Mucosa of descending colon (tissue), 3 donors: ENCODE results near the gene ROBO1. TPM values are rescaled to one million over a fixed set of nuclear protein-coding genes. Genes with fewer than 3 reads are reported as not detected.

Source experiments
- ATAC-seq: fragments of 200-7000 bp; cut with Tn5 transposase; one replicate; pipeline ENCODE4 v1.9.1; 2020; ENCODE audit warnings: mild to moderate bottlenecking, moderate library complexity
- DNase-seq, 3 donors: peaks; one replicate each; pipeline ENCODE4 v3.0.0-alpha.2; 2020
- H3K36me3 ChIP-seq: fragments of 200-600 bp; one replicate; pipeline ENCODE4 v1.8.0; 2021; ENCODE audit warnings: low read depth, mild to moderate bottlenecking
- H3K4me1 ChIP-seq: fragments of 200-600 bp; one replicate; pipeline ENCODE4 v1.8.0; 2021; ENCODE audit warnings: low read depth, mild to moderate bottlenecking
- H3K4me3 ChIP-seq: fragments of 200-600 bp; one replicate; pipeline ENCODE4 v1.8.0; 2021; ENCODE audit warnings: mild to moderate bottlenecking
- H3K9me3 ChIP-seq: fragments of 200-600 bp; one replicate; pipeline ENCODE4 v1.8.0; 2021; ENCODE audit warnings: mild to moderate bottlenecking
- CTCF ChIP-seq: fragments of 200-600 bp; IDR thresholded peaks from one replicate; pipeline ENCODE4 v1.8.0; 2022; ENCODE audit warnings: antibody characterized with exemption, mild to moderate bottlenecking
- intact Hi-C, 2 donors: fragments of 100-400 bp; cut with DNase I in 1 of 2; cut with micrococcal nuclease in 1 of 2; formaldehyde crosslinking; loops; one replicate each; pipeline versions ENCODE4 v1.11.0 to v1.11.1; 2022; cut with DNase I, micrococcal nuclease
- total RNA-seq, 3 donors: library from RNA; stranded (reverse); fragmentation: NEBNext Ultra II Directional in 2 of 3; extraction: Animal tissue kit (Norgen Biotek cat#: 25700) in 2 of 3; gene quantifications; one replicate each; pipeline versions ENCODE4 v1.2.1 to v1.2.4, GENCODE V29; 2021 to 2023
- donor health status: DM: no; HTN: no; CAD: no; lungs with moderate emphysema.
- donor health status: DM: no; HTN: no; CAD: no.
- donor health status: DM: no; HTN: yes; CAD: no.

Gene ROBO1
- total RNA-seq, 3 donors from 2014 or later = 4.3 to 22.7 (median 10.1) TPM

- H3K36me3 ChIP-seq = no peaks in the 10 kb centered on the region
- no peak overlapping the region for H3K4me3 ChIP-seq
- TF ChIP-seq CTCF = no peak
- ATAC-seq (no peak), DNase-seq (no peak)
- no peaks in the 10 kb centered on the region for H3K4me1 ChIP-seq
- intact Hi-C loops = no loop called here
- H3K9me3 ChIP-seq = no peaks in the 10 kb centered on the region
Measured at GRCh38 chr3:78845605-78846004, 922.2 kb downstream of the ROBO1 start.

- Histone ChIP-seq H3K9me3 (no peaks in the 10 kb centered on the region), H3K36me3 (no peaks in the 10 kb centered on the region), H3K4me1 (no peaks in the 10 kb centered on the region), H3K4me3 (no peak overlapping the region)
- DNase-seq (no peak), ATAC-seq (no peak)
- no peak for TF ChIP-seq CTCF
- intact Hi-C loops = no loop called here
Measured at GRCh38 chr3:78844307-78844706, 923.5 kb downstream of the ROBO1 start.

- ATAC-seq (no peak), DNase-seq (no peak)
- no peak for TF ChIP-seq CTCF
- Histone ChIP-seq H3K4me3 (no peak overlapping the region), H3K4me1 (no peaks in the 10 kb centered on the region), H3K9me3 (no peaks in the 10 kb centered on the region), H3K36me3 (no peaks in the 10 kb centered on the region)
- intact Hi-C loops = no loop called here
Measured at GRCh38 chr3:78839693-78840092, 928.1 kb downstream of the ROBO1 start.

- no peak for DNase-seq
- H3K9me3 ChIP-seq = no peaks in the 10 kb centered on the region
- H3K4me3 ChIP-seq = no peak overlapping the region
- TF ChIP-seq CTCF = no peak
- intact Hi-C loops = no loop called here
- H3K36me3 ChIP-seq = no peaks in the 10 kb centered on the region
- ATAC-seq = no peak
- no peaks in the 10 kb centered on the region for H3K4me1 ChIP-seq
Measured at GRCh38 chr3:78838362-78838761, 929.4 kb downstream of the ROBO1 start.

- Histone ChIP-seq H3K4me3 (no peak overlapping the region), H3K36me3 (no peaks in the 10 kb centered on the region), H3K9me3 (no peaks in the 10 kb centered on the region), H3K4me1 (no peaks in the 10 kb centered on the region)
- TF ChIP-seq CTCF = no peak
- DNase-seq (no peak), ATAC-seq (no peak)
- intact Hi-C loops = no loop called here
Measured at GRCh38 chr3:78834910-78835309, 932.9 kb downstream of the ROBO1 start.

GRCh38 chr3:78832785-78833204 lies 935.0 kb downstream of the ROBO1 start:
- no peak for ATAC-seq
- intact Hi-C loops = no loop called here

More at GRCh38 chr3:78832785-78833204, 935.0 kb downstream of the ROBO1 start:
- TF ChIP-seq CTCF = no peak
- Histone ChIP-seq H3K9me3 (no peaks in the 10 kb centered on the region), H3K4me3 (no peak overlapping the region), H3K36me3 (no peaks in the 10 kb centered on the region), H3K4me1 (no peaks in the 10 kb centered on the region)
- no peak for DNase-seq
